GM18951 (cell line): ENCODE measurements around the gene BORCS8.
A peak's percentile ranks its signal among the peaks of the same experiment; 100 is the strongest.

ENCODE experiments used
- POLR2A ChIP-seq: IDR thresholded peaks from 4 replicates; pipeline ENCODE4 v1.6.1; 2011; ENCODE audit warnings: mild to moderate bottlenecking; ENCODE audit not compliant: insufficient read length, insufficient read depth; ENCODE audit errors: extremely low read depth
- in situ Hi-C: fragments of 300-500 bp; cut with MboI; formaldehyde crosslinking; loops from one replicate; pipeline ENCODE4 v1.12.0; 2022; ENCODE audit warnings: low sequenced_read_pairs, mixed read lengths, inconsistent platforms; ENCODE audit not compliant: unreplicated experiment

Gene BORCS8

GRCh38 chr19:19192078-19192882 lies at the start of gene BORCS8, which contains the start of gene RFXANK:
Gene BORCS8 (minus strand): TSS chr19:19192152. CDS start chr19:19192117, 35 bp downstream.
Gene RFXANK (plus strand): TSS chr19:19192258. CDS start chr19:19193947, 1,689 bp downstream.
- peak; percentile 82 for TF ChIP-seq POLR2A
- in situ Hi-C loops, result loop anchor here (25.0 kb wide), 1 partner anchor 295 kb away; no protein-coding TSS in a partner anchor

- TF ChIP-seq POLR2A, result no peak
- in situ Hi-C loops, result no loop called here
These were observed 48.5 kb upstream of the BORCS8 start for GRCh38 chr19:19240476-19240875.

GRCh38 chr19:19239675-19240074 lies 47.7 kb upstream of the BORCS8 start:
- TF ChIP-seq POLR2A, result no peak
- in situ Hi-C loops, result no loop called here

- no peak for TF ChIP-seq POLR2A
- in situ Hi-C loops, result no loop called here
These were observed 46.4 kb upstream of the BORCS8 start for GRCh38 chr19:19238126-19238894.

- no peak for TF ChIP-seq POLR2A
- in situ Hi-C loops, result no loop called here
These were observed 44.2 kb upstream of the BORCS8 start for GRCh38 chr19:19236173-19236572.

- in situ Hi-C loops, result no loop called here
- no peak for TF ChIP-seq POLR2A
These were observed 42.4 kb upstream of the BORCS8 start for GRCh38 chr19:19234220-19234816.

GRCh38 chr19:19232261-19232721 lies 40.3 kb upstream of the BORCS8 start:
- in situ Hi-C loops, result no loop called here
- no peak for TF ChIP-seq POLR2A

- in situ Hi-C loops, result no loop called here
These were observed 39.0 kb upstream of the BORCS8 start for GRCh38 chr19:19230999-19231398.

GRCh38 chr19:19229701-19230100 lies 37.7 kb upstream of the BORCS8 start:
- no peak for TF ChIP-seq POLR2A
- in situ Hi-C loops, result no loop called here

More at GRCh38 chr19:19230999-19231398, 39.0 kb upstream of the BORCS8 start:
- TF ChIP-seq POLR2A, result no peak

- in situ Hi-C loops, result no loop called here
- no peak for TF ChIP-seq POLR2A
These were observed 35.3 kb upstream of the BORCS8 start for GRCh38 chr19:19227217-19227616.

GRCh38 chr19:19226663-19227062 lies 34.7 kb upstream of the BORCS8 start:
- in situ Hi-C loops, result no loop called here
- no peak for TF ChIP-seq POLR2A

- in situ Hi-C loops, result no loop called here
- TF ChIP-seq POLR2A, result no peak
These were observed 34.3 kb upstream of the BORCS8 start for GRCh38 chr19:19226204-19226603.

- in situ Hi-C loops, result no loop called here
- TF ChIP-seq POLR2A, result no peak
These were observed 33.0 kb upstream of the BORCS8 start for GRCh38 chr19:19224852-19225494.
